ENCODE measurements around the gene TCF12. TPM values are rescaled to one million over a fixed set of nuclear protein-coding genes. Genes with fewer than 3 reads are reported as not detected.

TCF12 gene
- total RNA-seq: 10 to 100 TPM; 44.9 to 55.5 TPM

DNA sequence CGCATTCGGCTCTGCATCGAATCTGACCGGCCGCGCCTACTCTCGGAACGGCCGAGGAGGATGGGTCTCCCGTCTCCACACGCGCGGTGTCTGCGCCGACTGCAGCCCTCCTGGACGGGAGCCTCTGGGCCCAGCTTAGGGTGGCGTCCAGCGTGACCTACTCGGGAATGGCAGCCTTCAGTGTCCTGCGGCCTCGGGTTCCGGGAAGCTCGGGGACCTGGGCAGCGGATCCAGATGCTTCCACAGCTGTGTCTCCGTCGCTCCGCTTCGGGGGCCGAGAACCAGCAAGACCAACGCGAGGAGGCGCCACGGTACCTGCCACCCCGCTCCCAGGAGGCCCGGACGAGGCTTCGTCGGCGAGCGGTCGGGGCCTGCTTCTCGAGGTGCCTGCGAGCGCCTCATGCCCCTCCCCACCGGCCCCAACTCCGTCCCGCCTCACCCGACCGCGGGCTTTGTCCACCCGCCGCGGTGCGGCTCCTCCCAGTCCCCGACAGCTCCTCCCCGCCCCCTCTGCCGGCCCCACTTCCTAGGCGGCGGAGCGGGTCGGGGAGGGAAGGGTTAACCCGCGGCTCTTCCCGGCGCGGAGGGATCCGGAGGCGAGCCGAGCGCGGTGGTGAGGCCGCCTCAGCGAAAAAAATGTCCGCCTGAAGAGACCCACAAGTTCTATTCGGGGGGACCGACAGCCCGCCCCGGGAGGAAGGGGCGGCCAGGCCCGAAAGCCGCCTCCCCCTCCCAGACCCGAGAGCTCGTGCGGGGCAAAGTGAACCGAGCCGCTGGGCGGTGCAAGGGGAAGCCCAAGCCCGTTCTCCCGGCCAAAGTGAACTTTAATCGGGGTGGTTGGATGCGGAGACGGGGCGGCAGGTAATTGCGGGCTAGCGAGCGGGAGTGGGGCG is at the start of gene TCF12:
TCF12 (plus strand) TSS at position 599 of the 893 bp plus-strand sequence. CDS start 1,270 bp downstream, outside the sequence.
- Mint-ChIP-seq H3K36me3 (peaks cover 8 to 29% of the 10 kb centered on the region in 2 donors), H3K9me3 (no peaks in the 10 kb centered on the region), H3K27ac (peak within 1 kb of the TSS; percentile 87 to 93)
- ATAC-seq (peak; percentile 85 to 88), DNase-seq (ENCODE audit: low spot score in 2 of 2) (peak; percentile 90 to 91)

DNA sequence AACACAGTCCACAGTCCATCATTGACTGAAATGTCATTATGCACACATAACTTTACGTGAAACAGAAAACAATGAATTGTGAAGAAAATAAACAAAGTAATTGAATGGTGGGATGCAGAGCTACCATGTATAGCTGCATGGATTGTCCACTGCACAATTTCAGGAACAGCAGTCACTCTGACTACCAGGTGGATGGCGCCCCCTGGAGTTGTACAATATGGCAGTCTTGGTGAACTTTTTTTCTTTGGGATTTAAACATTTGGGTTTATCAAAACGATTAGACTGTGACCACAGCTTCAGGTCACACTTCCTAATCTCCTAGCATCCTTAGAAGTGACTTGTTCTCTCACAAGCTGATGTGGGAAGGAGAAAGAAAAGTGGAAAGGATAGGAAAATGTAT is 48.9 kb upstream of the TCF12 start:
- DNase-seq (ENCODE audit: low spot score in 2 of 2) (peak in 1 of 2 donors; percentile 55), ATAC-seq (no peak)
- Mint-ChIP-seq H3K9me3 (no peaks in the 10 kb centered on the region), H3K27ac (no peak overlapping the region), H3K36me3 (no peaks in the 10 kb centered on the region)

DNA sequence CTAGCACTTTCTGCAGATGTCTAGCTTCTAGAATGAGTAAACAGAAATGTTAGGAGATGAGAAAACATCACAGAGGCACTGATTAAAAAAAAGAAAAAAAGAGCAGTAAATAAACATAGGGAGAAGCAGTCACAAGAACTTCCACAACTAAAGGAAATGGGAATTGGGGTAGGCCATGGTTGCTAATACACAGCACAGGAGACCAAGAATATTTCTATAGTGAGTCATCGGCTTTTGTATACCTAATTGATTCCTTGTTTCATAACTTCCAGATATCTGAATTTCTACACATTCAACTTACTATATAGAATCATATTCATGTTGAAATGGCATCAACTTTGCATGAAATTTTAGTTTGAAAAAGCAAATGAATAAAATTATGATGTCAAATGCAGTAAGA is 47.3 kb upstream of the TCF12 start:
- no peak for DNase-seq (ENCODE audit: low spot score in 2 of 2)
- no peaks in the 10 kb centered on the region for H3K36me3 Mint-ChIP-seq
- no peak overlapping the region for H3K27ac Mint-ChIP-seq
- no peaks in the 10 kb centered on the region for H3K9me3 Mint-ChIP-seq
- no peak for ATAC-seq

DNA sequence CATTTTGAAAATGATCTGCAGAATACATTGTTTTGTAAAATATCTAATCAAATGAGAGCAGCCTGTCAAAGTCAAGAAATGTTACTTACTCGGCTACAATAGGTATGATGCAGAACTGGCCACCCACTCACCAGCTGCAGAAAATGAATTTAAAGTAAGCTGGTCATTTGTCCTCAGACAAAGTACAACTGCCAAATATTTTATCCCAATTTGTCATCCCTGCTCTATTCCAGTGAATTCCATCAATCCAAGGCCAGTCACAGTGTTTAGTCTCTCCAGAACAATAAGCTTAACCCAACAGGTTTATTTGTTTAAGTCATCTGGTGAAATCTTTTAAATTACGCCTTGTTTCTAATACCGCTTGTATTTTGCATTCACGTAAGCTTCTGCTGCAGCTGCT is 46.6 kb upstream of the TCF12 start:
- no peaks in the 10 kb centered on the region for H3K9me3 Mint-ChIP-seq
- no peaks in the 10 kb centered on the region for H3K36me3 Mint-ChIP-seq
- no peak for ATAC-seq
- DNase-seq (ENCODE audit: low spot score in 2 of 2): no peak
- no peak overlapping the region for H3K27ac Mint-ChIP-seq

DNA sequence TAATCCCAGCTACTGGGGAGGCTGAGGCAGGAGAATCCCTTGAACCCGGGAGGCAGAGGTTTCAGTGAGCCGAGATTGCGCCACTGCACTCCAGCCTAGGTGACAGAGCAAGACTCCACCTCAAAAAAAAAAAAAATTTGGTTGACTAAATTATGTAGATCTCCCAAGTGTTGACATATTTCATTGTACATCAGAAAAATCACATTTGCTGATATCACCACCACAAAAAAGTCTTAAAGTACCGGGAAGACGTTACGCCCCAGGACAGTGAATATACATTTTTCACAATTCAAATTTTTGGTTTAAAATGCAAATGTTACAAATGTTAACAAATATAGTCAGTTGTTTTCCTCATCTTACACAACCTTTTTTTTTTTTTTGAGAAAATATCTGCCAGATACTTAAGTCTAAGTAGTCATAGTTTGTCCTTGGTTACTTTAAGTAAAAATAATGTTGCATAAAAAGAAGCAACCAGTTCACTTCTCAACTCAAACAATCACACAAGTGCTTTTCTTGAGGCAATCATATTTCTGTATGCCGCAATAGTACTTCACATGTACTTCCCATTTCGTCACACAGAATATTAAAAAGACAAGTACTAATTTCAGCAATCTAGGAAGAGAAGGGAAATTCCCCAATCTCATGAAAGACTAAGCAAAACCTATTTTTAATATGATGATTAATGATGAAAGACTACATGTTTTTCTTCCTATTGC is 41.0 kb upstream of the TCF12 start:
- H3K36me3 Mint-ChIP-seq: no peaks in the 10 kb centered on the region
- ATAC-seq: no peak
- DNase-seq (ENCODE audit: low spot score in 2 of 2): no peak
- H3K9me3 Mint-ChIP-seq: no peaks in the 10 kb centered on the region
- no peak overlapping the region for H3K27ac Mint-ChIP-seq

DNA sequence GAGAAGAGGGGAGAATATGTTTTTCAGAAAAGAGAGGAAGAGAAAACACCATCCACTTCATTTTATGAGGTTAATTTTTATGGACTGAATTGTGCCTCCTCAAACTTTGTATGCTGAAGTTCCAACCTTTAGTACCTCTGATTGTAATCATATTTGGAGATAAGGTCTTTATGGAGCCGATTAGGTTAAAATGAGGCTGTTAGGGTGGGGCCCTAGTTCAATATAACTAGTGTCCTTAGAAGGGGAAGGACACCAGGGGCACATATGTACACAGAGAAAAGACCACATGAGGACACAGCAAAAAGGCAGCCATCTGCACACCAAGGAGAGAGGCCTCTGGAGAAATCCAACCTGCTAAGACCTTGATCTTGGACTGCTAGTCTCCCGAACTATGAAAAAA is 38.9 kb upstream of the TCF12 start:
- Mint-ChIP-seq H3K27ac (no peak overlapping the region), H3K9me3 (no peaks in the 10 kb centered on the region), H3K36me3 (no peaks in the 10 kb centered on the region)
- ATAC-seq: no peak
- no peak for DNase-seq (ENCODE audit: low spot score in 2 of 2)

DNA sequence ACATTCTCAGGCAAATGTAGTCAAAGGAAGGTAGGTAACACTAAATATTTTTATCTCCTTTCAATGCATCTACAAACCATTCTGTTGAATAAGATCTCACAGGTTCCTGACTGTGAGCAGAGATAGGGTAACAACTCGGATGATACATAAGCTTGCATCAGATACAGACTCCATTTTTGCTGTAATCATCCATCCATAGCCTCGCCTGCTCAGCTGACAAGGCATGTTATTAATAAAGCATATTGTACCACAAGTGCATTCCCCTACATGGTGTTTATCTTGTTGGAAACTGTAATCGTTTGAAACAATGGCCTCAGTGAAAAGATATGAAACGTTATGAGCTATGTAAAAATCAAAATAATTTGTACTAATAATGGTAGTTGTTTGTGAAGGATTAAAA is 35.4 kb upstream of the TCF12 start:
- ATAC-seq (no peak), DNase-seq (ENCODE audit: low spot score in 2 of 2) (no peak)
- Mint-ChIP-seq H3K9me3 (no peaks in the 10 kb centered on the region), H3K36me3 (peaks cover 0 to 4% of the 10 kb centered on the region in 2 donors), H3K27ac (no peak overlapping the region)

DNA sequence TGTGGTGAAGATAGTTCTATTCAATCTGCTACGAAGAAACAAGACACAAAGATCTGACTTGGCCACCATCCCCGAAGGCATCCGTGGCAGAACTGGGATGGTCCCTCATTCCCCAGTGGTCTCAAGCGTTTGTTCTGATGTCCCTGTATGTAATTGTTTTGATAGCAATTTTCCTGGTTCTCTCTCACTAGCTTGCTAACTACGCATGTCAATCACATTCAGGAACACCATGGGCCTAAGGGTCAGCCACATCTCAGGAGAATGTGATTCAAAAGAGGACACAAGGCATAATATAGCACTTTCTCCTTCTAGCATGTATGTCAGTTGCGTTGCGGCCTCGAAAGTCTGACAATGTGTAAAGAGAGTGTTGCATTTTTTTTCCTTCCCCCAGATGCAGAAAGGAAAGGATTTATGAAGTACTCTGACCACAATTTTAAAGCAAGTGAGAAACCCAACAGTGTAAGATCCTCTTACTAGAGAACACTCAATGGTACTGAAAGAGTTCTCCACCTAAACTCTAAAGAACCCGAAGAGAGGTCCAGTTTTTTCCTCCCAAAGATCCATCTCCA is 32.0 kb upstream of the TCF12 start:
- peaks cover 0 to 4% of the 10 kb centered on the region in 2 donors for H3K36me3 Mint-ChIP-seq
- no peak for DNase-seq (ENCODE audit: low spot score in 2 of 2)
- ATAC-seq: no peak
- H3K27ac Mint-ChIP-seq: peak overlapping the region; percentile 63 to 84
- H3K9me3 Mint-ChIP-seq: no peaks in the 10 kb centered on the region

DNA sequence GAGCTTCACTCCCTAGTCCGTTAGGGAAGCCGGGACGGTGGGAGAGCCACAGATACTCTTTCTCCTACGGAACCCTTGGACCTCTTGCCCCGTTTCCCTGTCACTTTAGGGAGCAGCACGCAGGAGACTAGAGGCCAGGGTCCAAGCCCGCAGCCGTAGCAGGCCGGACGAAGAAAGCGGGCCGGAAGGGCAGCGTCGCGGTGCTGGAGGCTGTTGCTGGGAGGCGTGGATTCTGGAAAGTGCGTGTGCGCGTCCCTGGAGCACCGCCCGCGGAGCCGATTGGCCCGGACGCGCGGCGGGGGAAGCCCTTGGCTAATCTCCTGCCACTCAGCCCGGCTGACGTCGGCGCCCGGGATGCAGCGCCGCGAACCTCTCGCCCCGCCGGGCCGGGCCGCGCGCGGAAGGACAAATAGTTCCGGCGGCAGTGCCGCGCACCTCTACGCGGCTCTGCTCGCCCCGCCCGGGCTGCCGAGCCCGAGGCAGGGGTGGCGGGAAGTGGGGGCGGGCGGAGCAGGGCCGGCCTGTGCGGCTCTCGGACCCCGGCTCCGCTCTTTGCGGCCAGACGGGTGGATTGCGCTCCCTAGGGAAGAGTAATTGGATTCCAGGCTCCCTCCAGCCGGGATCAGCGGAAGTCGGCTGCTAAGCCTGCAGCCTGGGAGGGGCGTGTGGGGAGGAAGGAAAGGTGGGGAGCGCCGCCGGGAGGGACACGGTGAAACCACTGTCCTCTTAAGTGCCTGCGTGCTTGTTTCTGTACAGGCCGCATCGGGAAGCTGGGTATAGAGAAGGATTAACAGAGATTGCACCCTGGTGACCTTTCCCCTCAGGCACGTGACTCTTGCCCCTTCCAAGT is 31.3 kb upstream of the TCF12 start:
- DNase-seq (ENCODE audit: low spot score in 2 of 2) (peak; percentile 80 to 90), ATAC-seq (peak; percentile 95 to 97)
- peak overlapping the region; percentile 63 to 84 for H3K27ac Mint-ChIP-seq
- no peaks in the 10 kb centered on the region for H3K9me3 Mint-ChIP-seq
- peaks cover 0 to 4% of the 10 kb centered on the region in 2 donors for H3K36me3 Mint-ChIP-seq

DNA sequence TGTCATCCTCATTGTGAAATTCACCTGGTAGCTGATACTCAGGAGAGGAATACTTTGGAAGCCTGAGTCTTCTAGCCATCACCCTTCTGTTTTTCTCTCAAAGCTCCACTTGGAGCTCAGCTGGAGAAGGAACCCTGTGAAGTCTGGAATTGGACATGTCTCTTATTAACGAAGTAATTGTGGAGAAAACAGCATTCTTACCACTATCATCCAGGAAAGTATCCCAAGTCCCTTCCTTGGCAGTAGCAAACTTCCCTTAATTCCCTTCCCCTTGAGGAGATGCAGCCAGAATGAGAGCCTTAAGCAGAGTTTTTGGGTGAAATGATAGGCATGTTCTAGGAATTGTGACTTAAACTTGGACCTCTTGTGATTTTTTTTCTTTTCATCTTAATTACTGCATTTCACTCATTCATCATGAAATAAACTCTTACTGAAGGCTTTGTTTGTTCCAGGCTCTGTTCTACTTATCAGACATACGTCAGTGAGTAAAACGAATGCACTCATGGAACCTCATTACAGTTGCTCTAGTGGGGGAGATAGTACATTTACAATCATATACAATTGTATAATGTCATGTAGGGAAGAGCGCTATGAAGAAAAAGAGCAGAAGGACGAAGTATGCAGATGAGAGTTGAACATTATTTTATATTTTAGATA is 30.5 kb upstream of the TCF12 start:
- ATAC-seq (no peak), DNase-seq (ENCODE audit: low spot score in 2 of 2) (no peak)
- Mint-ChIP-seq H3K36me3 (peaks cover 0 to 4% of the 10 kb centered on the region in 2 donors), H3K27ac (peak overlapping the region; percentile 37 to 84), H3K9me3 (no peaks in the 10 kb centered on the region)

DNA sequence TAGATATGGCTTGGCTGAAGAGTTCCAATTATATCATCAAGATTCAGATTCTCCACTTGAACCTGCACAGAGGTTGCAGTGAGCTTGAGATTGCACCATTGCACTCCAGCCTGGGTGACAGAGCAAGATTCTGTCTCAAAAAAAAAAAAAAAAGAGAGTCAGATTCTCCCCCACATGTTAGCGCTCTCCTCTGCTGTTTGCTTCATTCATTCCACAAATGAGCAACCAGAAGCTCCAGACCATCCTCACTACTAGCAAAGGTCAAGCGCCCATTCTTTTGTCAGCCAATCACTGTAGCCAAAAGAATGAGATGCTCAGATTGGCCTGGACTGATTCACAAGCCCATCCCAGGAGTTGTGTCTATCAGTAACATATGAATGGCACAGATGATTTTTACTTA is 28.4 kb upstream of the TCF12 start:
- H3K36me3 Mint-ChIP-seq: peaks cover 0 to 4% of the 10 kb centered on the region in 2 donors
- H3K27ac Mint-ChIP-seq: no peak overlapping the region
- ATAC-seq (no peak), DNase-seq (ENCODE audit: low spot score in 2 of 2) (no peak)
- no peaks in the 10 kb centered on the region for H3K9me3 Mint-ChIP-seq

DNA sequence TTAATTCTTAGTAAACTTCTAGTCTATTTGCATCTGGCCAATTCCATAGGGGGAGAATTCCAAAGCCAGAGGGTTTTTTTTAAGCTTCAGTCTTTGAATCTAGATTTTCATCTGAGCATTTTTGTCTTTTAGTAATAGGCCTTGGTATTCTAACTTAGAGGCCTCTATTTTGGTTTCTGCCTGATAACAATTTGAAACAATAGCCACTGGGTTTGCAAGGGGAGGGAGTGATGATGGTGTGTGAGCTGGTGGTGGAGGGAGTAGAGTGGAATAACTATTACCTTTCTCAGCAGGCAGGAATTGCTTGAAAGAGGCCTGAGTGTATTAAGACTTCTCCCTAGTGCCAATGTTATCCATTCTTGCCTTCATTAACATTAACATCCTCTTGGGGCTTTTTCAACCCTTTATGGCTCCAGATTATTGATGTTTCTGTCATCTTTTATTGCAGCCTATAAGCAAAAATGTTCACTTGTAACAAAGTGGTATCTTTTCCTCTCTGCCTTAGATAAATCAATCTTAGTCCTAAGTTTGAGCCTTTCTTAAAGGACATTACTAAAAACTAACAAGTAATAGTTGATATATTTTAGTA is 26.5 kb upstream of the TCF12 start:
- peaks cover 0 to 1% of the 10 kb centered on the region in 2 donors for H3K36me3 Mint-ChIP-seq
- no peak overlapping the region for H3K27ac Mint-ChIP-seq
- ATAC-seq (no peak), DNase-seq (ENCODE audit: low spot score in 2 of 2) (no peak)
- peaks cover under 1 to 1% of the 10 kb centered on the region in 2 donors for H3K9me3 Mint-ChIP-seq

DNA sequence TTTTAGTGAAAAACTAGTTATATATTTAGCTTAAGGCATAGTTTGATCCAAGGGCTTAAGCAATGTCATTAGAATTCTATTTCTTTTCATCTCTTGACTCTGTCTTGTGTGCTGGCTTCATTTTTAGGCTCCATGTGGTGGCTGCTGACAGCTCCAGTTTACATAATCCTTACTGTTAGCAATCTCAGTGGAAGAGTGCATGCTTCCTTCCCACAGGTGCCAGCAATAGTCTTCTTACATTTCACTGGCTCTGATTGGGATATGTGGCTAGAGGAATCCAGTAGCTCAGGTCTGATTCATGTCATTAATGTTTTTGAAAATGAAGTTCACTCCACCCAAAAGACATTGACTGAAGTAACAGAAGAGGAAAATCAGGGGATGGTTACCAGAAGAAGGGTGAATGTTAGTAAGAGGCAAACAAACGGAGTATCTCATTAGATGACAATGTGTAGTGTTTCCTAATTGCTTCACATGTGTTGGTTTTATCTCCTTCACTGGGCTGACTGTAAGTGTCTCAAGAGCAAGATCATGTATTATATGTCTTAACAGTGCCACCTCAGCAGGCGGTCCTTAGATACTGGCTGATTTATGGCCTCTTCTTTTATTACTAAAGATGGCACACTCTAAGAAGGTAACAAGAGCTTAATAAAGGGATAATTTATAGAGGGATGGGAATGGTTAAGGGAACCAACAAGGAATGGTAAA is 25.6 kb upstream of the TCF12 start:
- Mint-ChIP-seq H3K36me3 (peaks cover 0 to 6% of the 10 kb centered on the region in 2 donors), H3K27ac (no peak overlapping the region), H3K9me3 (peaks cover 4 to 5% of the 10 kb centered on the region in 2 donors)
- DNase-seq (ENCODE audit: low spot score in 2 of 2): no peak
- no peak for ATAC-seq

DNA sequence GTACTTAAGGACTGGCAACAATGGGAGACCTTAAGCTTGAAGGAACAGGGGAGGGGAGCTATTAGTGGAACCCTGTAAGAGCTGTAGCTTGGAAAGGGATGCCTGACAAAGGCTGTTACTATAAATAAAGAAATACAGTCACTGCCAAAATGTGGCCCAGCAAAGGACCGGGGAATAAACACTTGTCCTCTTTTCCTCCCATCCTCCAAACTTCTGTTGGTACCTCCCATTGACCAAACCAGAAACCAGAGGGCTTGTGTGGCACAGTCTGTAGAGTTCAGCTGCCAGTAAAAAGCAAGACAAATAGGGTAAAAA is 25.1 kb upstream of the TCF12 start:
- Mint-ChIP-seq H3K36me3 (peaks cover 0 to 6% of the 10 kb centered on the region in 2 donors), H3K27ac (no peak overlapping the region), H3K9me3 (peaks cover 4 to 5% of the 10 kb centered on the region in 2 donors)
- no peak for ATAC-seq
- no peak for DNase-seq (ENCODE audit: low spot score in 2 of 2)

DNA sequence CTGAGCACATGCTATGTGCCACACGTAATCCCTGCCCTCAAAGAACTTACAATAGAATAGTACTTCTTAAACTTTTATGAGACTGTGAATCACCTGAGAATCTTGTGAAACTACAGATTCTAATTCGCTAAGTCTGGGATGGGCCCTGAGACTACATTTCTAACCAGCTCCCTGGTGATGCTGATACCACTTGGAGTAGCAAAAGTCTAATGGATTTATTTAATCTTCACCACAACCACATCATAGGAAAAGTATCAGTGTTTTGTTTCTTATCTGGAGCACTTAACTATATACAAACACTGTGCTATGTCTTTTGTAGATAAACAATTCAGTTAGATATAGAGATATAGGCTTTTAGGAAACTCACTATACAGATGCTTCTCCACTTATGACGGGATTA is 23.8 kb upstream of the TCF12 start:
- Mint-ChIP-seq H3K36me3 (peaks cover 0 to 6% of the 10 kb centered on the region in 2 donors), H3K9me3 (peaks cover 4 to 5% of the 10 kb centered on the region in 2 donors), H3K27ac (no peak overlapping the region)
- ATAC-seq: no peak
- DNase-seq (ENCODE audit: low spot score in 2 of 2): no peak

Data from activated naive CD4-positive, alpha-beta T cell treated with anti-CD3 and anti-CD28 coated beads, Interleukin-2, amount 50 U/mL, for 72 hours (primary cell).